ACC112 (cell line): ENCODE measurements around the gene GAPVD1.
"Not testable (repeated sequence)": the region's sequence is repeated elsewhere in the genome, so short reads cannot be mapped to it uniquely, and the experiment has no call there.

Experiments used
- H2AFZ ChIP-seq: fragments of 200-600 bp; sonication (generic); one replicate; pipeline ENCODE4 v1.6.0; 2017; ENCODE audit warnings: antibody characterized with exemption, low read length; ENCODE audit not compliant: unreplicated experiment
- H3K27ac ChIP-seq: fragments of 200-600 bp; sonication (generic); 2 replicates; pipeline ENCODE4 v1.5.1; 2014; ENCODE audit warnings: low read depth, mild to moderate bottlenecking, antibody characterized with exemption, low read length, moderate library complexity
- H3K27me3 ChIP-seq: fragments of 200-600 bp; sonication (generic); 2 replicates; pipeline ENCODE4 v1.6.1; 2014; ENCODE audit warnings: mild to moderate bottlenecking, antibody characterized with exemption, low read length, moderate library complexity, mixed read lengths; ENCODE audit not compliant: insufficient read depth
- H3K36me3 ChIP-seq: fragments of 200-600 bp; sonication (generic); 2 replicates; pipeline ENCODE4 v1.6.1; 2016; ENCODE audit warnings: mild to moderate bottlenecking, antibody characterized with exemption, low read length, moderate library complexity, mixed read lengths; ENCODE audit not compliant: insufficient read depth
- H3K4me1 ChIP-seq: fragments of 200-600 bp; sonication (generic); one replicate; pipeline ENCODE4 v1.6.1; 2016; ENCODE audit warnings: low read length, mixed read lengths; ENCODE audit not compliant: insufficient read depth, unreplicated experiment, control insufficient read depth
- H3K4me3 ChIP-seq: fragments of 200-600 bp; sonication (generic); 2 replicates; pipeline ENCODE4 v1.5.1; 2014; ENCODE audit warnings: mild to moderate bottlenecking, low read depth, low read length
- H3K79me2 ChIP-seq: fragments of 200-600 bp; sonication (generic); one replicate; pipeline ENCODE4 v1.6.0; 2016; ENCODE audit warnings: low read length; ENCODE audit not compliant: control insufficient read depth, unreplicated experiment, insufficient read depth

GAPVD1 gene

GRCh38 chr9:125277411-125277810, 15.8 kb downstream of the GAPVD1 start:
- H3K79me2 ChIP-seq = peaks cover 85% of the 10 kb centered on the region

DNA sequence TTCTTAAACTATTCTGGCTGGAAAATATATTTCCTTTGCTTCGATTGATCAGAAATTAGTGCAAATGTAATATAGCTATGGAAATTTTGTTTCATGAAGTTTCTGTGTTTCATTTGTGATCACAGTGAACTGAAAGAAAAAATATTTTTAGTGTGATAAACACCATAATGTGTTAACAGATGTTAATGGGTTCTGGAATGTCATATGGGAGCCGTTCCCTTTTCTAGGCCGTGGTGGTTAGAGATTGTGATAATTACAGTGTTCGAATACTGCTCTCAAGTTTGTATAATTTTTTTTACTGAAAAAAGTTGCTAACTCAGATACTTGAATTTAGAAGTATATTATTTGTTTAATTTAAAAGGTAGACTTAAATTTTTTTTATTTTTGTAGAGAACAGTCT, 19.3 kb downstream of the GAPVD1 start:
- Histone ChIP-seq H3K27me3 (no peaks in the 10 kb centered on the region), H3K4me1 (peaks cover 4% of the 10 kb centered on the region), H3K36me3 (0 out of 2 replicates have a peak, but pooled peaks cover 3% of the 10 kb centered on the region), H3K27ac (no peak overlapping the region), H3K4me3 (no peak overlapping the region), H3K79me2 (peaks cover 71% of the 10 kb centered on the region), H2AFZ (no peak overlapping the region)

More at GRCh38 chr9:125277411-125277810, 15.8 kb downstream of the GAPVD1 start:
- no peaks in the 10 kb centered on the region for H3K27me3 ChIP-seq
- no peak overlapping the region for H3K27ac ChIP-seq
- H3K36me3 ChIP-seq = 0 out of 2 replicates have a peak, but pooled peaks cover 3% of the 10 kb centered on the region
- H3K4me1 ChIP-seq = peaks cover 9% of the 10 kb centered on the region
- no peak overlapping the region for H2AFZ ChIP-seq
- H3K4me3 ChIP-seq = no peak overlapping the region

GRCh38 chr9:125284855-125285254, 23.2 kb downstream of the GAPVD1 start:
- peaks cover 65% of the 10 kb centered on the region for H3K79me2 ChIP-seq
- H3K4me1 ChIP-seq = no peaks in the 10 kb centered on the region
- no peak overlapping the region for H2AFZ ChIP-seq
- no peaks in the 10 kb centered on the region for H3K27me3 ChIP-seq
- H3K27ac ChIP-seq = no peak overlapping the region
- H3K36me3 ChIP-seq = peaks cover 9% of the 10 kb centered on the region; the same call in 1 of the 2 replicates
- no peak overlapping the region for H3K4me3 ChIP-seq

DNA sequence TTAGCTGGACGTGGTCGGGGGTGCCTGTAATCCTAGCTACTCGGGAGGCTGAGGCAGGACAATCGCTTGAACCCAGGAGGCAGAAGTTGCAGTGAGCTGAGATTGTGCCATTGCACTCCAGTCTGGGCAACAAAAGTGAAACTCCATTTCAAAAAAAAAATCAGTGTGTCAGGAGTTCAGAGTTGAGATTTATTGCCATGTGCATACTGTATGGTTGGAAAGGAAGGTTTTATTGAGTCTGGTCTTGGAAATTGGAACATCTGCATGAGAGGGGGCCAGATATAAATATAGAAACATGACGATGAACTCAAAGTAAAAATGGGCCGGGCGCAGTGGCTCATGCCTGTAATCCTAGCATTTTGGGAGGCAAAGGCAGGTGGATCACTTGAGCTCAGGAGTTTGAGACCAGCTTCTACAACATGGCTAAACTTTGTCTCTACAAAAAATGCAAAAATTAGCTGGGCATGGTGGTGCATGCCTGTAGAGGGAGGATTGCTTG, 25.4 kb downstream of the GAPVD1 start:
- not testable (repeated sequence) for H3K4me1 ChIP-seq, H3K27me3 ChIP-seq, H2AFZ ChIP-seq, H3K27ac ChIP-seq, H3K36me3 ChIP-seq, H3K4me3 ChIP-seq
- H3K79me2 ChIP-seq = peaks cover 67% of the 10 kb centered on the region

DNA sequence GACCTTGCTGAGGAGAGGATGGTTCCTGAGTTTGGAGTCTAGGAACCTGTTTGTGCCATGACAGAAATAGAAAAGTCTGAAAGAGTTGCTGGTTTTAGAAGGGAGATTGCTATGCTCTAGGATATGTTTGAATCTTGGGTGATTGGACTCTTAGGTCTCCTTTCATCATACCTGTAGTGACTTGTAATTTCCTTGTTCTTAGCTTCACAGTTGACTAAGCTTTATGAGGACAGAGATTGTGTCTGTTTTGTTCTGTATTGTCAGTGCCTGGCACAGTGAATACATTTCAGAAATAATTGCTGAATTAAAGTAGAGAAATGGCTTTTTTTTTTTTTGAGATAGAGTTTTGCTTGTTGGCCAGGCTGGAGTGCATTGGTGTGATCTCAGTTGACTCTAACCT, 31.5 kb downstream of the GAPVD1 start:
- Histone ChIP-seq H3K27me3 (no peaks in the 10 kb centered on the region), H2AFZ (no peak overlapping the region), H3K27ac (no peak overlapping the region), H3K4me3 (no peak overlapping the region), H3K79me2 (peaks cover 51% of the 10 kb centered on the region), H3K36me3 (peaks cover 9% of the 10 kb centered on the region; the same call in 1 of the 2 replicates), H3K4me1 (no peaks in the 10 kb centered on the region)

DNA sequence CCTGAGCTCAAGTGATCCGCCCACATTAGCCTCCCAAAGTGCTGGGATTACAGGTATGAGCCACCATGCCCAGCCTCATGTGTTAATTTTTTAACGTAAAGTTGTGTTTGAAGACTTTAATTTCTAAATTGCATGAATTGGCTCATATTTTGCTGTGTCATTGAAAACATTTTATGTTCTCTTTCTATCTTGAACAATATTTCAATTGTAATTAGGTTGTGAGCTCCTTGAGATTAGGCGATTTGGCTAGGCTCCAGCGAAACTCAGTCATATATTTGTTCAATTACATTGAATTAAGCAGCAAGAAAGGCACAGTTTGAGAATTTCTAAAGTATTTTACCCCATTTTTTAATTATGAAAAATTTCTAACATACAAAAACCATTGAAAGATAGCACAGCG, 34.0 kb downstream of the GAPVD1 start:
- H3K27ac ChIP-seq = no peak overlapping the region
- peaks cover 3% of the 10 kb centered on the region; the same call in 1 of the 2 replicates for H3K36me3 ChIP-seq
- H3K27me3 ChIP-seq = no peaks in the 10 kb centered on the region
- no peak overlapping the region for H3K4me3 ChIP-seq
- H3K4me1 ChIP-seq = no peaks in the 10 kb centered on the region
- H3K79me2 ChIP-seq = peaks cover 31% of the 10 kb centered on the region
- no peak overlapping the region for H2AFZ ChIP-seq

DNA sequence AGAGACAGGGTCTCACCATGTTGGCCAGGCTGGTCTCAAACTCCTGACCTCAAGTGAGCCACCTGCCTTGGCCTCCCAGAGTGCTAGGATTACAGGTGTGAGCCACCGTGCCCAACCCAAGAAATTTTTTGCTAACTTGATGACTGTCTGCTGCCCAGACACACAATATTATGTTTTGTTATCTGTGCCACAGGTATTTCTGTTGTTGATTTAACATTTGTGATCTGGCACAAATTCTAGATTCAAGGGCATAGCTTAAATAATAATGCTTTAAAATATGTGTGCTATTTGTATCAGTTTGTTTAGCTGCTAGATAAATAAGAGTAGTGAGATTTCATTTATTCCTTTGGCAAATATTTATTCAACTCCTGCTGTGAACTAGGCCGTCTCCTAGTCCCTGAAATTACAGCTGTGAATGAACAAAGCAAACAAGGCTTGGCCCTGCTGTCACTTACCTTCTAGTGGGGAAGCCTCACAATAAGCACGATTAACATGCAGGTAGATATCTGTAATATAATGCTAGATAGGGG, 35.3 kb downstream of the GAPVD1 start:
- Histone ChIP-seq H3K4me3 (no peak overlapping the region), H3K27ac (no peak overlapping the region), H3K36me3 (peaks cover 3% of the 10 kb centered on the region; the same call in 1 of the 2 replicates), H3K4me1 (no peaks in the 10 kb centered on the region), H2AFZ (no peak overlapping the region), H3K79me2 (peaks cover 23% of the 10 kb centered on the region), H3K27me3 (no peaks in the 10 kb centered on the region)

DNA sequence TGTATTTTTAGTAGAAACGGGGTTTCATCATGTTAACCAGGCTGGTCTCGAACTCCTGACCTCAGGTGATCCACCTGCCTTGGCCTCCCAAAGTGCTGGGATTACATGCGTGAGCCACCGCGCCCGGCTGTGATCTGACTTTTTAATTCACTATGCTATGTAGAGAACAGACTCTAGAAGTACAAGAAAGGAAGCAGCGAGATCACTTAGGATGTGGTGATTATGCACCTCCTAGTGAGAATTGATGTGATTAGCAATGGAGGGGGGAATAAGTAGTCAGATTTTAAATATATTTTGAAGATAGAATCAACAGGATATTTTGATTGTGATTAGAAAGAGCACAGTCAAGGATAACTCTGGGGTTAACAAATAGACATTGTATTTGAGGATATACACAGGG, 36.3 kb downstream of the GAPVD1 start:
- Histone ChIP-seq H3K27me3 (no peaks in the 10 kb centered on the region), H3K36me3 (peaks cover 10% of the 10 kb centered on the region), H3K4me3 (no peak overlapping the region), H3K79me2 (peaks cover 21% of the 10 kb centered on the region), H2AFZ (no peak overlapping the region), H3K4me1 (no peaks in the 10 kb centered on the region), H3K27ac (no peak overlapping the region)

DNA sequence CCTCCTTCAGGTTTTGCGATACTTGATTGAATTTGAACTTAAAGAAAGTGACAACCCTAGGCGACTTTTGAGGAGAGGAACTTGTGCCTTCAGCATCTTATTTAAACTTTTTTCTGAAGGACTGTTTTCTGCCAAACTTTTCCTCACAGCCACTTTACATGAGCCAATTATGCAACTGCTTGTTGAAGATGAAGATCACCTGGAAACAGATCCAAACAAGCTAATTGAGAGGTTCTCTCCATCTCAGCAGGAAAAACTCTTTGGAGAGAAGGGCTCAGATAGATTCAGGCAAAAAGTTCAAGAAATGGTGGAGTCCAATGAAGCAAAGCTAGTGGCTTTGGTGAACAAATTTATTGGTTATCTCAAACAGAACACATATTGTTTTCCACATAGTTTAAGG, 40.6 kb downstream of the GAPVD1 start:
- Histone ChIP-seq H3K36me3 (peaks cover 11% of the 10 kb centered on the region), H3K4me1 (no peaks in the 10 kb centered on the region), H3K79me2 (peaks cover 11% of the 10 kb centered on the region), H2AFZ (no peak overlapping the region), H3K27me3 (no peaks in the 10 kb centered on the region), H3K4me3 (no peak overlapping the region), H3K27ac (no peak overlapping the region)

DNA sequence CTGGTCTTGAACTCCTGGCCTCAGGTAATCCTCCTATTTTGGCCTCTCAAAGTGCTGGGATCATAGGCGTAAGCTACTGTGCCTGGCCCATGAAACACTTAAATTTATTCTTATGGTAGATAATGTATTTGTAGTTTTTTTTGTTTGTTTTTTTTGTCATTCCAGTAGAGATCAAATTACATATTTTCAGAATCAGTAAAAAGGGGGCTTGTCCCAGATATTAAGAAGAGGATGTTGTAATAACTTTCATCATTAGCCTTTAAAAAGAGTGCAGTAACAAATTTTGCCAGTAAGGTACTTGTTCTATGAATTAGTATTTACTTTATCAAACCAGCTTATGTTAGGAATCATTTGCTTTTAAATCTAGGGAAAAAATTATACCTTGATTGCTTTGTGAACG, 42.6 kb downstream of the GAPVD1 start:
- H2AFZ ChIP-seq = no peak overlapping the region
- no peak overlapping the region for H3K4me3 ChIP-seq
- H3K27me3 ChIP-seq = no peaks in the 10 kb centered on the region
- peaks cover 21% of the 10 kb centered on the region for H3K36me3 ChIP-seq
- H3K27ac ChIP-seq = no peak overlapping the region
- H3K79me2 ChIP-seq = peaks cover 3% of the 10 kb centered on the region
- H3K4me1 ChIP-seq = no peaks in the 10 kb centered on the region

DNA sequence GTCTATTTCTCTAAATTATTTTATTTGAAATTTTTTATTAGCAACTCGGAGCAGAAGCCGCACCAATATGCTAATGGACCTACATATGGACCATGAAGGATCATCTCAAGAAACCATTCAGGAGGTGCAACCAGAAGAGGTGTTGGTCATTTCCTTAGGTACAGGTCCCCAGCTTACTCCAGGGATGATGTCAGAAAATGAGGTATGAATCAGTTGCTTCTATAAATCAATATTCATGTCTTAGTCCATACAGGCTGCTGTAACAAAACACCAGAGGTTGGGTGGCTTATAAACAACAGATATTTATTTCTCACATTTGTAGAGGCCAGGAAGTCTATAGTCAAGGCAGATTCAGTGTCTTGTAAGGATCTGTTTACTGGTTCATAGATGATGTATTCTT, 50.8 kb downstream of the GAPVD1 start:
- no peak overlapping the region for H3K4me3 ChIP-seq
- no peak overlapping the region for H3K27ac ChIP-seq
- no peaks in the 10 kb centered on the region for H3K27me3 ChIP-seq
- H2AFZ ChIP-seq = no peak overlapping the region
- peaks cover 53% of the 10 kb centered on the region for H3K36me3 ChIP-seq
- H3K4me1 ChIP-seq = no peaks in the 10 kb centered on the region
- no peaks in the 10 kb centered on the region for H3K79me2 ChIP-seq
